KMS-11 (cell line): ENCODE measurements around the gene CCDC158.
A peak's percentile ranks its signal among the peaks of the same experiment; 100 is the strongest.

Experiments
- H2AFZ ChIP-seq: fragments of 200-600 bp; sonication (generic); 2 replicates; pipeline ENCODE4 v1.6.1; 2016; ENCODE audit warnings: antibody characterized with exemption, mixed run types, low read depth
- H3K27ac ChIP-seq: fragments of 200-600 bp; sonication (generic); 2 replicates; pipeline ENCODE4 v1.6.1; 2016; ENCODE audit warnings: mild to moderate bottlenecking, mixed run types
- H3K27me3 ChIP-seq: fragments of 200-600 bp; sonication (generic); 2 replicates; pipeline ENCODE4 v1.6.1; 2017; ENCODE audit warnings: mild to moderate bottlenecking, low read depth, mixed run types, moderate library complexity; ENCODE audit not compliant: insufficient read depth
- H3K36me3 ChIP-seq: fragments of 200-600 bp; sonication (generic); 2 replicates; pipeline ENCODE4 v1.6.1; 2017; ENCODE audit warnings: mild to moderate bottlenecking, mixed run types; ENCODE audit not compliant: insufficient read depth
- H3K4me1 ChIP-seq: fragments of 200-600 bp; sonication (generic); 2 replicates; pipeline ENCODE4 v1.6.1; 2016; ENCODE audit warnings: mild to moderate bottlenecking, low read depth, mixed run types; ENCODE audit not compliant: poor library complexity, severe bottlenecking
- H3K4me2 ChIP-seq: fragments of 200-600 bp; sonication (generic); 2 replicates; pipeline ENCODE4 v1.7.0; 2016; ENCODE audit warnings: mild to moderate bottlenecking, mixed run types
- H3K4me3 ChIP-seq: fragments of 200-600 bp; sonication (generic); IDR thresholded peaks from 2 replicates; pipeline ENCODE4 v1.6.1; 2017; ENCODE audit warnings: low read depth, low read length, mixed read lengths; ENCODE audit not compliant: insufficient read depth
- H3K79me2 ChIP-seq: fragments of 200-600 bp; sonication (generic); 2 replicates; pipeline ENCODE4 v1.6.1; 2016; ENCODE audit warnings: low read depth, mixed run types; ENCODE audit not compliant: insufficient read depth
- H3K9ac ChIP-seq: fragments of 200-600 bp; sonication (generic); 2 replicates; pipeline ENCODE4 v1.6.1; 2016; ENCODE audit warnings: mild to moderate bottlenecking, mixed run types
- H4K20me1 ChIP-seq: fragments of 200-600 bp; sonication (generic); 2 replicates; pipeline ENCODE4 v1.6.1; 2016; ENCODE audit warnings: mild to moderate bottlenecking, mixed run types; ENCODE audit not compliant: insufficient read depth
- CTCF ChIP-seq: fragments of 200-600 bp; sonication (generic); conservative IDR thresholded peaks from 2 replicates; pipeline ENCODE4 v1.6.1; 2017; ENCODE audit warnings: low read depth, mild to moderate bottlenecking, antibody characterized with exemption, low read length, moderate library complexity, mixed read lengths

CCDC158 gene

GRCh38 chr4:76441881-76442280 lies 20.9 kb upstream of the CCDC158 start:
- Histone ChIP-seq H3K4me3 (no peak overlapping the region), H3K79me2 (no peaks in the 10 kb centered on the region), H3K27me3 (no peaks in the 10 kb centered on the region), H2AFZ (no peak overlapping the region), H3K4me2 (no peak overlapping the region), H3K27ac (no peak overlapping the region), H3K4me1 (peaks cover 7% of the 10 kb centered on the region), H3K36me3 (no peaks in the 10 kb centered on the region), H3K9ac (no peak overlapping the region), H4K20me1 (no peaks in the 10 kb centered on the region)
- TF ChIP-seq CTCF = no peak

GRCh38 chr4:76439491-76439890 lies 18.6 kb upstream of the CCDC158 start:
- H3K79me2 ChIP-seq = no peaks in the 10 kb centered on the region
- no peak overlapping the region for H3K27ac ChIP-seq
- peaks cover 30% of the 10 kb centered on the region for H3K4me1 ChIP-seq
- H3K27me3 ChIP-seq = no peaks in the 10 kb centered on the region
- no peak overlapping the region for H3K4me3 ChIP-seq
- TF ChIP-seq CTCF = no peak
- no peak overlapping the region for H2AFZ ChIP-seq
- H3K36me3 ChIP-seq = no peaks in the 10 kb centered on the region
- H3K9ac ChIP-seq = no peak overlapping the region
- H4K20me1 ChIP-seq = no peaks in the 10 kb centered on the region
- H3K4me2 ChIP-seq = no peak overlapping the region

- H3K27ac ChIP-seq = peak overlapping the region; percentile 49
- peaks cover 66% of the 10 kb centered on the region for H3K4me1 ChIP-seq
- H2AFZ ChIP-seq = peak overlapping the region; percentile 51
- no peak for TF ChIP-seq CTCF
- no peaks in the 10 kb centered on the region for H4K20me1 ChIP-seq
- H3K4me3 ChIP-seq = no peak overlapping the region
- H3K27me3 ChIP-seq = no peaks in the 10 kb centered on the region
- peak overlapping the region; percentile 64 for H3K4me2 ChIP-seq
- H3K36me3 ChIP-seq = no peaks in the 10 kb centered on the region
- no peaks in the 10 kb centered on the region for H3K79me2 ChIP-seq
- H3K9ac ChIP-seq = peak overlapping the region; percentile 28; the same call in 1 of the 2 replicates
Observed at GRCh38 chr4:76435528-76436319, 14.8 kb upstream of the CCDC158 start.

- H4K20me1 ChIP-seq = no peaks in the 10 kb centered on the region
- H3K4me3 ChIP-seq = no peak within 1 kb of the TSS
- H3K27ac ChIP-seq = peak within 1 kb of the TSS; percentile 49
- H3K4me2 ChIP-seq = peak within 1 kb of the TSS; percentile 64
- H2AFZ ChIP-seq = peak within 1 kb of the TSS; percentile 51
- peaks cover 73% of the 10 kb centered on the region for H3K4me1 ChIP-seq
- H3K36me3 ChIP-seq = no peaks in the 10 kb centered on the region
- H3K79me2 ChIP-seq = no peaks in the 10 kb centered on the region
- no peak for TF ChIP-seq CTCF
- peak within 1 kb of the TSS; percentile 28; the same call in 1 of the 2 replicates for H3K9ac ChIP-seq
- no peaks in the 10 kb centered on the region for H3K27me3 ChIP-seq
Observed at GRCh38 chr4:76434901-76435527, 14.1 kb upstream of the CCDC158 start, which contains the start of gene SHROOM3. Gene SHROOM3, plus strand, starts transcription at chr4:76435229. Its CDS starts 824 bp downstream, at chr4:76436053.
